ENCODE measurements around the gene CNN2. TPM values are rescaled to one million over a fixed set of nuclear protein-coding genes. Genes with fewer than 3 reads are reported as not detected.

CNN2 gene
- 704 TPM for polyA plus RNA-seq (2013, experiment 1 of 2; ENCODE audit: insufficient read length)
- 823 TPM for polyA plus RNA-seq (2013, experiment 2 of 2; ENCODE audit: insufficient read length)

GRCh38 chr19:1025960-1026782 is at the start of gene CNN2:
Gene CNN2, plus strand, starts transcription at chr19:1026608. Its CDS starts 54 bp downstream, at chr19:1026662.
- peak; percentile 86 for DNase-seq

GRCh38 chr19:977058-977464 is 49.3 kb upstream of the CNN2 start:
- DNase-seq, result no peak

GRCh38 chr19:979318-979741 is 47.1 kb upstream of the CNN2 start:
- DNase-seq, result no peak

- no peak for DNase-seq
Measured at GRCh38 chr19:980133-980998, 46.0 kb upstream of the CNN2 start.

- peak; percentile 54 for DNase-seq
Measured at GRCh38 chr19:982567-983170, 43.7 kb upstream of the CNN2 start.

- DNase-seq, result peak; percentile 88
Measured at GRCh38 chr19:984165-984967, 42.0 kb upstream of the CNN2 start, which contains the start of gene WDR18. Gene WDR18, plus strand, starts transcription at chr19:984345. Its CDS starts 9 bp downstream, at chr19:984354.

- DNase-seq, result no peak
Measured at GRCh38 chr19:986083-986482, 40.3 kb upstream of the CNN2 start.

- no peak for DNase-seq
Measured at GRCh38 chr19:988081-988480, 38.3 kb upstream of the CNN2 start.

- no peak for DNase-seq
Measured at GRCh38 chr19:988510-988909, 37.9 kb upstream of the CNN2 start.

- DNase-seq, result no peak
Measured at GRCh38 chr19:989381-990081, 36.9 kb upstream of the CNN2 start.

- no peak for DNase-seq
Measured at GRCh38 chr19:990119-990571, 36.3 kb upstream of the CNN2 start.

GRCh38 chr19:990746-991145 is 35.7 kb upstream of the CNN2 start:
- DNase-seq, result no peak

- DNase-seq, result peak; percentile 27
Measured at GRCh38 chr19:991174-991931, 35.1 kb upstream of the CNN2 start.

- no peak for DNase-seq
Measured at GRCh38 chr19:991932-992669, 34.3 kb upstream of the CNN2 start.

GRCh38 chr19:992670-993055 is 33.7 kb upstream of the CNN2 start:
- no peak for DNase-seq

- DNase-seq, result no peak
Measured at GRCh38 chr19:993361-993830, 33.0 kb upstream of the CNN2 start.

- no peak for DNase-seq
Measured at GRCh38 chr19:993831-994393, 32.5 kb upstream of the CNN2 start.

- DNase-seq, result no peak
Measured at GRCh38 chr19:994516-994915, 31.9 kb upstream of the CNN2 start.

Measured in fibroblast of skin of back (primary cell).